HepG2 (cell line): ENCODE measurements around the gene TFAP2E. TPM values are rescaled to one million over a fixed set of nuclear protein-coding genes. Genes with fewer than 3 reads are reported as not detected.

Experiments used
- AHR ChIP-seq: IDR thresholded peaks from 2 replicates; pipeline ENCODE4 v1.6.1; 2018; ENCODE audit warnings: missing genetic modification reagents, missing compliant biosample characterization
- CHCHD3 ChIP-seq: sonication (generic); formaldehyde crosslinking; IDR thresholded peaks from 2 replicates; pipeline ENCODE4 v1.8.0; 2022; ENCODE audit warnings: mild to moderate bottlenecking, missing genetic modification reagents, moderate library complexity
- EZH2 ChIP-seq: conservative IDR thresholded peaks from 2 replicates; pipeline ENCODE4 v1.6.1; 2012; ENCODE audit warnings: mild to moderate bottlenecking, low read depth, low read length, moderate library complexity
- FOXP1 ChIP-seq, 2 experiments: fragments of 450-650 bp in 1 of 2; IDR thresholded peaks; 2 replicates each; pipeline ENCODE4 v1.6.1; 2017 to 2018; ENCODE audit warnings: antibody characterized with exemption in 1 of 2
- HMGA1 ChIP-seq: sonication (generic); formaldehyde crosslinking; conservative IDR thresholded peaks from 2 replicates; pipeline ENCODE4 v1.4.0; 2020; ENCODE audit warnings: missing genetic modification reagents
- HNRNPUL1 ChIP-seq: fragments of 200-400 bp; formaldehyde crosslinking; IDR thresholded peaks from 2 replicates; pipeline ENCODE4 v1.6.1; 2017; ENCODE audit warnings: low read depth, mild to moderate bottlenecking, low read length, moderate library complexity
- KDM2A ChIP-seq: sonication (generic); formaldehyde crosslinking; IDR thresholded peaks from 2 replicates; pipeline ENCODE4 v1.4.0; 2020; ENCODE audit warnings: low read depth, missing genetic modification reagents, borderline replicate concordance
- NR2F6 ChIP-seq, 2 experiments: IDR thresholded peaks; 2 replicates each; pipeline ENCODE4 v1.6.1; 2016; ENCODE audit warnings: antibody characterized with exemption in 1 of 2, mild to moderate bottlenecking in 1 of 2
- PHF21A ChIP-seq: sonication (generic); formaldehyde crosslinking; IDR thresholded peaks from 2 replicates; pipeline ENCODE4 v1.5.0; 2020; ENCODE audit warnings: mild to moderate bottlenecking, missing genetic modification reagents
- RAD21 ChIP-seq: fragments of 450-650 bp; formaldehyde crosslinking; IDR thresholded peaks from 2 replicates; pipeline ENCODE4 v1.5.0; 2020; ENCODE audit warnings: mild to moderate bottlenecking
- SNAPC4 ChIP-seq: sonication (generic); formaldehyde crosslinking; IDR thresholded peaks from 2 replicates; pipeline ENCODE4 v1.4.0; 2020; ENCODE audit warnings: mild to moderate bottlenecking, missing genetic modification reagents
- STAG1 ChIP-seq: sonication (generic); formaldehyde crosslinking; IDR thresholded peaks from 2 replicates; pipeline ENCODE4 v1.4.0; 2020; ENCODE audit warnings: missing genetic modification reagents
- ZBTB39 ChIP-seq: sonication (generic); formaldehyde crosslinking; IDR thresholded peaks from 2 replicates; pipeline ENCODE4 v1.5.0; 2020; ENCODE audit warnings: missing genetic modification reagents
- ZNF234 ChIP-seq: sonication (generic); formaldehyde crosslinking; conservative IDR thresholded peaks from 2 replicates; pipeline ENCODE4 v1.5.1; 2020; ENCODE audit warnings: mild to moderate bottlenecking, missing genetic modification reagents
- ZNF281 ChIP-seq: sonication (generic); formaldehyde crosslinking; IDR thresholded peaks from 2 replicates; pipeline ENCODE4 v1.4.0; 2020; ENCODE audit warnings: missing genetic modification reagents, borderline replicate concordance
- ZNF597 ChIP-seq: sonication (generic); formaldehyde crosslinking; IDR thresholded peaks from 2 replicates; pipeline ENCODE4 v1.5.0; 2020; ENCODE audit warnings: missing genetic modification reagents
- polyA plus RNA-seq, 8 experiments: library from polyadenylated mRNA; depleted of rRNA in 3 of 8; stranded (reverse) in 7 of 8; unstranded in 1 of 8; fragments of >200 nt; fragmentation: Illumina TruSeq in 4 of 8; extraction: Trizol in 4 of 8; gene quantifications; 2 replicates each; pipeline versions ENCODE4 v1.2.1 to v1.2.3, GENCODE V29; 2011 to 2016; ENCODE audit warnings: low read depth in 4 of 8, missing spikeins in 1 of 8, mixed read lengths in 1 of 8; ENCODE audit not compliant: insufficient read depth in 1 of 8
- total RNA-seq, 5 experiments: library from RNA; depleted of rRNA; stranded (reverse); fragments of >200 nt; fragmentation: Illumina TruSeq; extraction: Trizol; gene quantifications; 2 replicates each; pipeline ENCODE4 v1.2.3, GENCODE V29; 2016; ENCODE audit warnings: low read depth in 1 of 5
- TF ChIP-seq, protein P1 (sequence below): sonication (generic); formaldehyde crosslinking; conservative IDR thresholded peaks from 2 replicates; pipeline ENCODE4 v1.4.0; 2020; ENCODE audit warnings: missing genetic modification reagents

The TFAP2E gene
- total and polyA plus RNA-seq, 2 of the 13 experiments (the other 11 are each of a cell fraction or from before 2014, with no cell fraction given) = 0.31 to 0.41 TPM

DNA sequence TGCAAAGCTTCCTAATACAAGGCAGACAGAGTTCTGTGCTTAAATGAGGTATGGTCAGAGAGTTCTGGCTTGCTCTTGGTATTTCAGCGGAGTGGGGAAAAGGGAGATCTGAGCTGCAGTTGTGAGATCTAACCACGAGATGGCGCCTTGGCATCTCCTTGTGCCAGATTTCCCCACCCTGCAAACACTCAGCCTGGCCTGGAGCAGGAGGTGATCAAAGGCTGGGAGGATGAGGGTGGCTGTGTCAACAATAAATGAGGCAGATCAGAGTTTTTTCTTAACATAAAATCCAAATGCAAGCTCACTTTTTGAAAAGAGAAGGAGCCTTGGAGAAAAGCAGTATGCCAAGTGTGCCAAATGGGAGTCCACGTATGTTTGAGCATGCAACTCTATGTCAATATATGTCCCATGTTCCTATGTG lies 4.1 kb upstream of the TFAP2E start (continued):
- TF ChIP-seq, protein P1, sequence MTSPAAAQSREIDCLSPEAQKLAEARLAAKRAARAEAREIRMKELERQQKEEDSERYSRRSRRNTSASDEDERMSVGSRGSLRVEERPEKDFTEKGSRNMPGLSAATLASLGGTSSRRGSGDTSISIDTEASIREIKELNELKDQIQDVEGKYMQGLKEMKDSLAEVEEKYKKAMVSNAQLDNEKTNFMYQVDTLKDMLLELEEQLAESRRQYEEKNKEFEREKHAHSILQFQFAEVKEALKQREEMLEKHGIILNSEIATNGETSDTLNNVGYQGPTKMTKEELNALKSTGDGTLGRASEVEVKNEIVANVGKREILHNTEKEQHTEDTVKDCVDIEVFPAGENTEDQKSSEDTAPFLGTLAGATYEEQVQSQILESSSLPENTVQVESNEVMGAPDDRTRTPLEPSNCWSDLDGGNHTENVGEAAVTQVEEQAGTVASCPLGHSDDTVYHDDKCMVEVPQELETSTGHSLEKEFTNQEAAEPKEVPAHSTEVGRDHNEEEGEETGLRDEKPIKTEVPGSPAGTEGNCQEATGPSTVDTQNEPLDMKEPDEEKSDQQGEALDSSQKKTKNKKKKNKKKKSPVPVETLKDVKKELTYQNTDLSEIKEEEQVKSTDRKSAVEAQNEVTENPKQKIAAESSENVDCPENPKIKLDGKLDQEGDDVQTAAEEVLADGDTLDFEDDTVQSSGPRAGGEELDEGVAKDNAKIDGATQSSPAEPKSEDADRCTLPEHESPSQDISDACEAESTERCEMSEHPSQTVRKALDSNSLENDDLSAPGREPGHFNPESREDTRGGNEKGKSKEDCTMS = no peak
- TF ChIP-seq ZNF234 (CRISPR knock-in tag) = no peak
- TF ChIP-seq AHR = no peak
- TF ChIP-seq PHF21A (CRISPR knock-in tag) = no peak
- peak; percentile 60; the same call in 1 of the 2 replicates for TF ChIP-seq KDM2A (CRISPR knock-in tag)
- no peak for TF ChIP-seq FOXP1 (IDR thresholded peaks at IDR 0.05)
- no peak for TF ChIP-seq FOXP1 (CRISPR knock-in tag; IDR thresholded peaks at IDR 0.05)
- TF ChIP-seq SNAPC4 = no peak
- peak; percentile 95 for TF ChIP-seq STAG1 (CRISPR knock-in tag)
- no peak for TF ChIP-seq HMGA1
- no peak for TF ChIP-seq NR2F6 (IDR thresholded peaks at IDR 0.05)
- TF ChIP-seq NR2F6 (CRISPR knock-in tag; IDR thresholded peaks at IDR 0.05) = no peak
- no peak for TF ChIP-seq CHCHD3 (CRISPR knock-in tag)
- peak; percentile 87 for TF ChIP-seq RAD21 (CRISPR knock-in tag)
- no peak for TF ChIP-seq ZBTB39 (CRISPR knock-in tag)
- no peak for TF ChIP-seq ZNF597 (CRISPR knock-in tag)
- TF ChIP-seq HNRNPUL1 = no peak
- no peak for TF ChIP-seq ZNF281 (CRISPR knock-in tag)
- TF ChIP-seq EZH2 = no peak
